HG02884 (cell line): ENCODE data around the gene SORD.

Source experiments
- ATAC-seq: cut with Tn5 transposase; IDR thresholded peaks from one replicate; pipeline ENCODE4 v1.9.1; 2021; ENCODE audit warnings: mild to moderate bottlenecking, moderate library complexity; ENCODE audit not compliant: unreplicated experiment

Gene SORD

GRCh38 chr15:45114751-45115085, 91.7 kb downstream of the SORD start:
- ATAC-seq = no peak

- no peak for ATAC-seq
Measured at GRCh38 chr15:45115312-45115820, 92.4 kb downstream of the SORD start.

- no peak for ATAC-seq
Measured at GRCh38 chr15:45116006-45116481, 93.0 kb downstream of the SORD start.

GRCh38 chr15:45116482-45117307, 93.7 kb downstream of the SORD start:
- no peak for ATAC-seq

GRCh38 chr15:45117308-45118130, 94.5 kb downstream of the SORD start:
- ATAC-seq = no peak

GRCh38 chr15:45118131-45118588, 95.2 kb downstream of the SORD start:
- peak; percentile 92 for ATAC-seq

- ATAC-seq = no peak
Measured at GRCh38 chr15:45118996-45119395, 96.0 kb downstream of the SORD start.

GRCh38 chr15:45120081-45120972, 97.3 kb downstream of the SORD start:
- ATAC-seq = no peak

- ATAC-seq = no peak
Measured at GRCh38 chr15:45121020-45121419, 98.0 kb downstream of the SORD start.

GRCh38 chr15:45121706-45122417, 98.9 kb downstream of the SORD start:
- no peak for ATAC-seq

- ATAC-seq = no peak
Measured at GRCh38 chr15:45122719-45123118, 99.7 kb downstream of the SORD start.

GRCh38 chr15:45123397-45123796, 100.4 kb downstream of the SORD start:
- no peak for ATAC-seq

GRCh38 chr15:45126535-45127158, 103.7 kb downstream of the SORD start:
- no peak for ATAC-seq
